AG04449 (cell line): ENCODE data around the gene VLDLR.

Source experiments
- CTCF ChIA-PET: fragments of 350-600 bp; formaldehyde crosslinking; extraction: SDS; loops from one replicate; lab custom pipeline; 2021; ENCODE audit warnings: antibody characterized with exemption; lab: Yijun Ruan, JAX
- POLR2A ChIA-PET: fragments of 400-600, 350-600 bp; formaldehyde crosslinking; extraction: SDS; loops from one replicate; lab custom pipeline; 2020; ENCODE audit warnings: antibody characterized with exemption, inconsistent platforms; lab: Yijun Ruan, JAX
- DNase-seq: peaks from one replicate; pipeline ENCODE4 v3.0.0-alpha.2; 2010; ENCODE audit warnings: low read depth, low spot score
- H3K4me3 ChIP-seq: 2 replicates; pipeline ENCODE4 v1.5.1; 2011; ENCODE audit warnings: low read depth, mild to moderate bottlenecking, control low read depth, low read length
- TF ChIP-seq, protein P1 (sequence below): IDR thresholded peaks from one replicate; pipeline ENCODE4 v1.5.1; 2011; ENCODE audit warnings: mild to moderate bottlenecking, moderate library complexity, low read length, control low read depth, inconsistent platforms; ENCODE audit not compliant: insufficient read depth; ENCODE audit errors: missing control alignments

Gene VLDLR

DNA sequence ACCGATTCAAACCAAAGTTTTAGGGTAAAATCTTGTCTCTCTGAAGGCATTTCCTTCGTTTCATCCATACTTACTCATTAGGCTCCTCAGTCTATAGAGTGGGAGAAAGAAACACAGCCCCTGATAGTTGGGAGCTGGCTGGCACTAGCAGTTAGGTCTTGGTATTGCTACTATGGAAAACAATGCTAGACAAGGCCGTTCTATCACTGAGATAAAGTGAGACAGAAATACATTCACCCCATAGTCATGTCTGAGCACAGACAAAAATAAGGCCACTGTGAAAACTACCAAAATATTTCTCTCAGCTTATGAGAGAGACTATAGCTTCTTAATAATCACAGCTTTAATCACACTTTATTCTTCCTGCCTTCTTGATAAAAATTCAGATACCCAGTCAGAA, 67.0 kb downstream of the VLDLR start:
- POLR2A ChIA-PET = no interaction called here
- DNase-seq = no peak
- TF ChIP-seq, protein P1, sequence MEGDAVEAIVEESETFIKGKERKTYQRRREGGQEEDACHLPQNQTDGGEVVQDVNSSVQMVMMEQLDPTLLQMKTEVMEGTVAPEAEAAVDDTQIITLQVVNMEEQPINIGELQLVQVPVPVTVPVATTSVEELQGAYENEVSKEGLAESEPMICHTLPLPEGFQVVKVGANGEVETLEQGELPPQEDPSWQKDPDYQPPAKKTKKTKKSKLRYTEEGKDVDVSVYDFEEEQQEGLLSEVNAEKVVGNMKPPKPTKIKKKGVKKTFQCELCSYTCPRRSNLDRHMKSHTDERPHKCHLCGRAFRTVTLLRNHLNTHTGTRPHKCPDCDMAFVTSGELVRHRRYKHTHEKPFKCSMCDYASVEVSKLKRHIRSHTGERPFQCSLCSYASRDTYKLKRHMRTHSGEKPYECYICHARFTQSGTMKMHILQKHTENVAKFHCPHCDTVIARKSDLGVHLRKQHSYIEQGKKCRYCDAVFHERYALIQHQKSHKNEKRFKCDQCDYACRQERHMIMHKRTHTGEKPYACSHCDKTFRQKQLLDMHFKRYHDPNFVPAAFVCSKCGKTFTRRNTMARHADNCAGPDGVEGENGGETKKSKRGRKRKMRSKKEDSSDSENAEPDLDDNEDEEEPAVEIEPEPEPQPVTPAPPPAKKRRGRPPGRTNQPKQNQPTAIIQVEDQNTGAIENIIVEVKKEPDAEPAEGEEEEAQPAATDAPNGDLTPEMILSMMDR = no peak
- CTCF ChIA-PET = no interaction called here
- no peak overlapping the region for H3K4me3 ChIP-seq

DNA sequence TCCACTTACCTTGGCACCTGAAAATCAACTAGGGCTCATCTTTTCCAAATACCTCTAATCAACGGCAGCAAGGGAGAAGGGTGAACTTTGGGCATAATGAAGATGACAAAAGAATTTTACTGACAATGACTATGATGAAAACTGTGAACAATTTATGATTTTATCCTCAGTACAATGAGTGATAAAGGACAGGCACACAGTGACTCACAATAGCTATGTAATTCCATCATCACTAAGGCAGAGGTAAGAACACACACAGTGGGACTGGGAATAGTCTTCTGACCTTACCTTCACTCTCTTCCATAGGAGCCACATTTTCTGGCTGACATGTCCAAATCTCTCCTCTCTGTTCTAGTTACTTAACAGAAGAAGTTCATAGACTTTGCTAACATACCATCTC, 69.6 kb downstream of the VLDLR start:
- ChIA-PET POLR2A (no interaction called here), CTCF (no interaction called here)
- DNase-seq = no peak
- H3K4me3 ChIP-seq = no peak overlapping the region
- TF ChIP-seq, protein P1 = no peak

DNA sequence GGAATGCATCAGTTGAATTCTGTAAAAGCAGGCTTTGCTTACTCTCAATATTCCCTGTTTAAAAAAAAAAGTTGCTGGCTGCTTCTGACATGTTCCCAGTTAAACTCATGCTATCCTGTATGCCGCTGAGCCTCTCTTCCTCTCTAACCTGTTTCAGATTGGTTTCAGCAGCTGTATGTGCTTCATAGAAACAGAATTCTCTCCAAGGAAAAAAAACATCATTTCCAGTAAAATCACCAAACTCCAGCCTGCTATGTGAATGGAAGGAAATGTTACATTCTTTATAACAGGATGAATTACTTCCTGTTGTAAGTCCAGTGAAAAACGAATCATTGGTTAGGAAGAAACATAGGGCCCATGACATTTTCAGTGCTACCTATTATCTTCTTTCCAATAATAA, 70.0 kb downstream of the VLDLR start:
- ChIA-PET CTCF (no interaction called here), POLR2A (no interaction called here)
- no peak for DNase-seq

GRCh38 chr9:2693056-2693455, 71.5 kb downstream of the VLDLR start:
- ChIA-PET POLR2A (no interaction called here), CTCF (interaction anchor here (1.0 to 1.2 kb wide), 2 partner anchors 10 to 561 kb away, joined by 3 read pairs; no protein-coding TSS in a partner anchor)
- H3K4me3 ChIP-seq = no peak overlapping the region
- TF ChIP-seq, protein P1 = no peak
- no peak for DNase-seq

More for the DNA sequence above, 70.0 kb downstream of the VLDLR start:
- TF ChIP-seq, protein P1 = no peak
- H3K4me3 ChIP-seq = no peak overlapping the region

GRCh38 chr9:2697492-2697891, 75.9 kb downstream of the VLDLR start:
- no peak for DNase-seq
- ChIA-PET CTCF (no interaction called here), POLR2A (no interaction called here)
- no peak overlapping the region for H3K4me3 ChIP-seq
- TF ChIP-seq, protein P1 = no peak

DNA sequence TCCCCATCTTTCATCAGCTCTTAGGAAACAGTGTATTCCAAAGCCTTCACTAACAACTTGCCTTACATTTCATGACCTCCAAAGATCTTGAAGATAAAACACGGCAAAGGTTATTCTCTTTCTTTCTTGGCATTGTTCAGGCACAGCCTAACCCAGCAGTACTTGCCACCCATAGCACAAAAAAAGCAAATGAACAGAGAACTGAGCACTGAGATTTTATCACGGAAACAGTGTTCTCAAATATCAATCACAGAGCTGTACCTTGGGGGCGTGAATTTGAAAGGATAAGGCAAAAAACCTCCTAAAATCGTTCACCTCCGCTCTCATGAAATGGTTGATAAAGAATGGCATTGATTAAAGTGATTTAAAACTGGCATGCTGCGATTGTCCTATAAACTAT, 78.8 kb downstream of the VLDLR start:
- ChIA-PET CTCF (no interaction called here), POLR2A (no interaction called here)
- no peak for DNase-seq
- TF ChIP-seq, protein P1 = no peak
- no peak overlapping the region for H3K4me3 ChIP-seq
